ENCODE measurements around the gene ACSM4. TPM values are rescaled to one million over a fixed set of nuclear protein-coding genes. Genes with fewer than 3 reads are reported as not detected.

ACSM4 gene
- total and polyA plus RNA-seq, 4 donors = 0.12 TPM; not detected in 3

DNA sequence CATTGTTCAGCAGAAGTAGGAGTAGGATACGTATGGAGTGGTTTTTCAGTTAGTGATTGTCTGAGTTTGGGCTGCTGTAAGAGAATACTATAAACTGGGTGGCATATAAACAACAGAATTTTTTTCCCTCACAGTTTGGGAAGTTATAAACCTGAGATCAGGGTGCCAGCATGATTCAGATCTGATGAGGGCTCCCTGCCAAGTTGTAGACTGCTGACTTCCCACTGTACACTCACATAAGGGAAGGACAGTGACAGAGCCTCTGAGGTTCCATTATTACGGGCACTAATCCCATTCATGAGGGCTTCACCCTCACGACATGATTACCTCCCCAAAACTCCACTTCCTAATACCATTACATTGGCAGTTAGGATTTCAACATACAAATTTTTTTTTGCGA, 50.7 kb downstream of the ACSM4 start:
- Histone ChIP-seq H3K27me3 (ENCODE audit: control insufficient read depth, insufficient read depth, low read length) (no peaks in the 10 kb centered on the region), H3K9me3 (ENCODE audit: control insufficient read depth, insufficient read depth, low read length) (no peaks in the 10 kb centered on the region), H3K27ac (ENCODE audit: low read depth, low read length) (no peak overlapping the region), H3K36me3 (ENCODE audit: control insufficient read depth, insufficient read depth, low read length) (no peaks in the 10 kb centered on the region), H3K4me3 (ENCODE audit: low read depth, low read length) (no peak overlapping the region), H3K4me1 (ENCODE audit: control insufficient read depth, insufficient read depth, low read length) (no peaks in the 10 kb centered on the region)
- no peak for DNase-seq (ENCODE audit: low read depth in 4 of 6, low spot score in 6 of 6)
- 79% methylated on average over 2 of the region's 4 CpGs for WGBS (ENCODE audit: insufficient coverage)

DNA sequence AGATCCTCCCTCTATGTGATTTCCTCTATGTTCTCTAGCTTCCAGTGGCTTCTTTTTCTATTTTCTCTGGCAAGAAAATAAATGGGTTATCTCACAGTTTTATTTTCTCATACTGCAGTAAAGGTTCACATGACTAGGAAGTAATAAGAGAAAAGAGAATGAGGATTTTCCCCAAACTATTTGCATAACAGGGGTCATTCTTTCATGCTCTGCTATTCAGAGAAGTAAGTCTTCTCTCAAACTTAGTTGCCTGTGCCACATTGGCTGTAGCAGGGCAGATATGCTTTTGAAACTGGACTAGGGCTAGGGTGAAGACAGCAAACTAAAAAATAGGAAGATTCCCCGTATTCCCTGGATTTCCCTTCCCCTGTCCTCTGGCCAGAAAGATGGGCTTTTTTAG, 57.4 kb downstream of the ACSM4 start:
- 88% methylated on average over 1 of the region's 1 CpG for WGBS (ENCODE audit: insufficient coverage)

GRCh38 chr12:7362734-7363133, 58.9 kb downstream of the ACSM4 start:
- H3K27ac ChIP-seq (ENCODE audit: low read depth, low read length) = no peak overlapping the region
- 80% methylated on average over 1 of the region's 3 CpGs for WGBS (ENCODE audit: insufficient coverage)

More for the DNA sequence above, 57.4 kb downstream of the ACSM4 start:
- no peak for DNase-seq (ENCODE audit: low read depth in 4 of 6, low spot score in 6 of 6)
- no peaks in the 10 kb centered on the region for H3K36me3 ChIP-seq (ENCODE audit: control insufficient read depth, insufficient read depth, low read length)
- H3K9me3 ChIP-seq (ENCODE audit: control insufficient read depth, insufficient read depth, low read length) = no peaks in the 10 kb centered on the region
- H3K27ac ChIP-seq (ENCODE audit: low read depth, low read length) = no peak overlapping the region
- no peak overlapping the region for H3K4me3 ChIP-seq (ENCODE audit: low read depth, low read length)
- H3K4me1 ChIP-seq (ENCODE audit: control insufficient read depth, insufficient read depth, low read length) = no peaks in the 10 kb centered on the region
- no peaks in the 10 kb centered on the region for H3K27me3 ChIP-seq (ENCODE audit: control insufficient read depth, insufficient read depth, low read length)

DNA sequence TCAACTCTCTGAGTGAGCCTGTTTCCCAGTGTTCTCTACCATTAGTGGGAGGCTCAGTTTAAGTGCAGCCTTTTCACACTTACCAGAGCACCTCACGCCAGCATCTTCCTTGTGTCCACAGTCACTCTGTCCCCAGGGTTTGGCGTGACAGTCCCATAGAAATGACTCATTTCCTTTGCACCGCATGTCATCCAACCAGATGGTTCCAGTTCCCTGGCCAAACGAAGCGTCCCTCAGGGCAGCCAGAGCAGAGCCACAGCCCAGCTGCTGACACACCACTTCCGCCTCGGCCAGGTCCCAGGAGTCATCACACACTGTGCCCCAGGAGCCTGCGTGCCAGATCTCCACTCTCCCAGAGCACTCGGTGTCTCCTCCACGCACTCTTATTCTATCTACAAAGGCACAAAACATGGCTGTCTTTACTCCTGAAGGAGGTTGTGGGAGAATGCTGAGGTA, 65.4 kb downstream of the ACSM4 start:
- H3K4me3 ChIP-seq (ENCODE audit: low read depth, low read length) = no peak overlapping the region
- WGBS (ENCODE audit: insufficient coverage) = 65% methylated on average over 7 of the region's 10 CpGs
- no peak overlapping the region for H3K27ac ChIP-seq (ENCODE audit: low read depth, low read length)
- H3K9me3 ChIP-seq (ENCODE audit: control insufficient read depth, insufficient read depth, low read length) = no peaks in the 10 kb centered on the region
- DNase-seq (ENCODE audit: low read depth in 4 of 6, low spot score in 6 of 6) = no peak
- no peaks in the 10 kb centered on the region for H3K4me1 ChIP-seq (ENCODE audit: control insufficient read depth, insufficient read depth, low read length)
- no peaks in the 10 kb centered on the region for H3K36me3 ChIP-seq (ENCODE audit: control insufficient read depth, insufficient read depth, low read length)
- no peaks in the 10 kb centered on the region for H3K27me3 ChIP-seq (ENCODE audit: control insufficient read depth, insufficient read depth, low read length)

More at GRCh38 chr12:7362734-7363133, 58.9 kb downstream of the ACSM4 start:
- Histone ChIP-seq H3K9me3 (ENCODE audit: control insufficient read depth, insufficient read depth, low read length) (no peaks in the 10 kb centered on the region), H3K4me1 (ENCODE audit: control insufficient read depth, insufficient read depth, low read length) (no peaks in the 10 kb centered on the region), H3K4me3 (ENCODE audit: low read depth, low read length) (no peak overlapping the region), H3K36me3 (ENCODE audit: control insufficient read depth, insufficient read depth, low read length) (no peaks in the 10 kb centered on the region), H3K27me3 (ENCODE audit: control insufficient read depth, insufficient read depth, low read length) (no peaks in the 10 kb centered on the region)
- DNase-seq (ENCODE audit: low read depth in 4 of 6, low spot score in 6 of 6) = no peak

DNA sequence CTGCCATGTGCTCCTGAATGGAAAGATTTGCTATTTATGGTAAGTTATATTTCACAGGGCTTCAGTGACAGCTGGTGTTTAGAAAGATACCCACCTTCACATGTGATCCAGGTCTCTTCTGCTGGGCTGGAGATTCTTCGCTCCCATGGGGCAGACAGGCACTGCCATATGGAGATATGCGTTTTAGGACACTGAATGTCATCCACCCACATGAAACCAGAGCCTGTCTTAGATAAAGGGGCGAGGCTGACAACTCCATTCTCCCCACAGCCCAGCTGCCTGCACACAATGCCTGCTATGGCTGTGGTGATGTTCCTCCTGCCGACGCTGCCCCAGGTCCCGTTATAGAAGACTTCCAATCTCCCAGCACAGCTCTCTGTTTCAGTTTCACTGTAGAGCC, 69.4 kb downstream of the ACSM4 start:
- Histone ChIP-seq H3K27me3 (ENCODE audit: control insufficient read depth, insufficient read depth, low read length) (no peaks in the 10 kb centered on the region), H3K4me1 (ENCODE audit: control insufficient read depth, insufficient read depth, low read length) (no peaks in the 10 kb centered on the region), H3K36me3 (ENCODE audit: control insufficient read depth, insufficient read depth, low read length) (no peaks in the 10 kb centered on the region), H3K27ac (ENCODE audit: low read depth, low read length) (no peak overlapping the region), H3K9me3 (ENCODE audit: control insufficient read depth, insufficient read depth, low read length) (no peaks in the 10 kb centered on the region), H3K4me3 (ENCODE audit: low read depth, low read length) (no peak overlapping the region)
- WGBS (ENCODE audit: insufficient coverage) = 52% methylated on average over 2 of the region's 6 CpGs
- peak in 2 of 6 donors; percentile 6 to 11 for DNase-seq (ENCODE audit: low read depth in 4 of 6, low spot score in 6 of 6)

DNA sequence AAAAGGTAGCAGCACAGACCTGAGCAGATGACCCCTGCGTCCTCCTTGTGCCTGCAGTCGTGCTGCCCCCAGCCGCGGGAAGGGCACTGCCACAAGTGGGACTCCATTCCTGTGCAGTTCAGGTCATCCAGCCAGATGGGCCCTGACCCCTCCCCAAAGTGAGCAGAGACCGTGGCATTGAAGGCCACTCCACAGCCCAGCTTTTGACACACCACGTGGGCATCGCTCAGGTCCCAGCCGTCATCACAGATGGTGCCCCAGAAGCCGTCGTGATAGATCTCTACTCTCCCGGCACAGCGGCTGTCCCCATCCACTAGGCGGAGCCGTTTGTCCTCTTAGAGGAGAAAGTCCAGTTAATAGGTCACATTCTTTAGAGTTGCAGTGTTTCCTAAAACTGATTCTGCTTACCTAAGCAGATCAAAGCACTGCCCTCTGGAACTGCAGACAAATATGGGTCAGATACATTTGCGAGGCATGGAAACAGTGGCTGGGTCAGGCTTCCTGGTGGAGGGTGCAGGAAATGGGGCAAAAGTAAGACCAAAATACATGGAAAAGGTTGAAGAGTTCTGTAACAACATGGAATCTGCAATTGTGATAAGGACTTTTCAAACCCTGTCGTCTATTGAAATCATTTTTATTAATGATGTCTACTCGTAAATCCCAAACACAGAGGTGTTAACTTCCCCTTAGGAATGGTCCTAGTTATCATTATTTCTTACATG, 70.7 kb downstream of the ACSM4 start:
- no peaks in the 10 kb centered on the region for H3K4me1 ChIP-seq (ENCODE audit: control insufficient read depth, insufficient read depth, low read length)
- no peaks in the 10 kb centered on the region for H3K36me3 ChIP-seq (ENCODE audit: control insufficient read depth, insufficient read depth, low read length)
- 52% methylated on average over 14 of the region's 17 CpGs for WGBS (ENCODE audit: insufficient coverage)
- H3K27ac ChIP-seq (ENCODE audit: low read depth, low read length) = no peak overlapping the region
- DNase-seq (ENCODE audit: low read depth in 4 of 6, low spot score in 6 of 6) = no peak
- no peaks in the 10 kb centered on the region for H3K9me3 ChIP-seq (ENCODE audit: control insufficient read depth, insufficient read depth, low read length)
- no peak overlapping the region for H3K4me3 ChIP-seq (ENCODE audit: low read depth, low read length)
- H3K27me3 ChIP-seq (ENCODE audit: control insufficient read depth, insufficient read depth, low read length) = no peaks in the 10 kb centered on the region

GRCh38 chr12:7375145-7375543, 71.3 kb downstream of the ACSM4 start:
- Histone ChIP-seq H3K4me1 (ENCODE audit: control insufficient read depth, insufficient read depth, low read length) (no peaks in the 10 kb centered on the region), H3K27ac (ENCODE audit: low read depth, low read length) (no peak overlapping the region), H3K4me3 (ENCODE audit: low read depth, low read length) (no peak overlapping the region), H3K36me3 (ENCODE audit: control insufficient read depth, insufficient read depth, low read length) (no peaks in the 10 kb centered on the region), H3K27me3 (ENCODE audit: control insufficient read depth, insufficient read depth, low read length) (no peaks in the 10 kb centered on the region), H3K9me3 (ENCODE audit: control insufficient read depth, insufficient read depth, low read length) (no peaks in the 10 kb centered on the region)
- no peak for DNase-seq (ENCODE audit: low read depth in 4 of 6, low spot score in 6 of 6)
- WGBS (ENCODE audit: insufficient coverage) = 85% methylated on average over 3 of the region's 3 CpGs

DNA sequence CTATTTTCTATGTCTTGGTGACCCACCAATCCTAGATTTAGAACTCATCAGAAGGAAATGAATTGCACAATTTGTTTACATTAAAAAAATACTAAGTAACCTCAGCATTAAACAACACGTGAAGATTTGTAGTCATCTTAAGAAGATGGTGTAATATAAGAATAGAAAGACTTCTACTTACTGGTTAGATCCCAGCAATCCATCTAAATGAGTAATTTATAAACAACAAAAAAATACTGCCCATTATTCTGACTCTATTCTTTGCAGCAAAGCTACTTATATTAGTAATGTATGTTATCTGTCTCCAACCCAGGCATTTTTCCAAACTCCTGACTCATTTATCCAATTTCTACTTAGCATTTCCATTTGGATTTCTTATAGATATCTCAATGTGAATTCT, 72.3 kb downstream of the ACSM4 start:
- no peak for DNase-seq (ENCODE audit: low read depth in 4 of 6, low spot score in 6 of 6)
- no peaks in the 10 kb centered on the region for H3K27me3 ChIP-seq (ENCODE audit: control insufficient read depth, insufficient read depth, low read length)
- no peak overlapping the region for H3K4me3 ChIP-seq (ENCODE audit: low read depth, low read length)
- no peaks in the 10 kb centered on the region for H3K36me3 ChIP-seq (ENCODE audit: control insufficient read depth, insufficient read depth, low read length)
- H3K9me3 ChIP-seq (ENCODE audit: control insufficient read depth, insufficient read depth, low read length) = no peaks in the 10 kb centered on the region
- H3K4me1 ChIP-seq (ENCODE audit: control insufficient read depth, insufficient read depth, low read length) = no peaks in the 10 kb centered on the region
- no CpG with 5 or more reads among the region's 1 CpG for WGBS (ENCODE audit: insufficient coverage)
- H3K27ac ChIP-seq (ENCODE audit: low read depth, low read length) = no peak overlapping the region
